GM19468 (cell line): ENCODE measurements around the gene SNW1.
"Not testable (repeated sequence)": the region's sequence is repeated elsewhere in the genome, so short reads cannot be mapped to it uniquely, and the experiment has no call there.

Experiments used
- ATAC-seq: cut with Tn5 transposase; IDR thresholded peaks from one replicate; pipeline ENCODE4 v1.9.1; 2021; ENCODE audit warnings: mild to moderate bottlenecking, moderate library complexity, moderate number of reproducible peaks; ENCODE audit not compliant: unreplicated experiment; ENCODE audit errors: extremely low read depth

The SNW1 gene

GRCh38 chr14:77752799-77753516, 8.0 kb downstream of the SNW1 start:
- no peak for ATAC-seq

GRCh38 chr14:77752266-77752665, 8.7 kb downstream of the SNW1 start:
- no peak for ATAC-seq

GRCh38 chr14:77747425-77747824, 13.5 kb downstream of the SNW1 start:
- not testable (repeated sequence) for ATAC-seq

- no peak for ATAC-seq
These were observed 14.8 kb downstream of the SNW1 start for GRCh38 chr14:77746064-77746702.

GRCh38 chr14:77741438-77741837, 19.5 kb downstream of the SNW1 start:
- ATAC-seq: no peak

GRCh38 chr14:77738559-77739250, 22.3 kb downstream of the SNW1 start:
- ATAC-seq: no peak

GRCh38 chr14:77730976-77731497, 29.9 kb downstream of the SNW1 start:
- ATAC-seq: no peak

GRCh38 chr14:77722301-77722700, 38.7 kb downstream of the SNW1 start:
- ATAC-seq: no peak

GRCh38 chr14:77721437-77721836, 39.5 kb downstream of the SNW1 start:
- ATAC-seq: no peak

- ATAC-seq: no peak
These were observed 43.2 kb downstream of the SNW1 start for GRCh38 chr14:77717608-77718305.

GRCh38 chr14:77714926-77715325, 46.0 kb downstream of the SNW1 start:
- no peak for ATAC-seq

- ATAC-seq: no peak
These were observed 50.6 kb downstream of the SNW1 start for GRCh38 chr14:77710364-77710763.

- no peak for ATAC-seq
These were observed 51.5 kb downstream of the SNW1 start for GRCh38 chr14:77709412-77709811.

- ATAC-seq: no peak
These were observed 52.2 kb downstream of the SNW1 start for GRCh38 chr14:77708749-77709148.

- peak; percentile 96 for ATAC-seq
These were observed 53.1 kb downstream of the SNW1 start, which contains the start of the genes ALKBH1 and SLIRP for GRCh38 chr14:77707724-77708408. ALKBH1 (minus strand) TSS chr14:77708023; CDS start chr14:77708004, 19 bp downstream. SLIRP (plus strand) TSS chr14:77708103; CDS start chr14:77708112, 9 bp downstream.

GRCh38 chr14:77707355-77707723, 53.6 kb downstream of the SNW1 start:
- no peak for ATAC-seq

GRCh38 chr14:77691259-77691658, 69.7 kb downstream of the SNW1 start:
- ATAC-seq: no peak

- ATAC-seq: no peak
These were observed 78.8 kb downstream of the SNW1 start for GRCh38 chr14:77682158-77682553.

- no peak for ATAC-seq
These were observed 79.5 kb downstream of the SNW1 start for GRCh38 chr14:77681196-77682157.
